ENCODE data around the gene HRG. TPM values are rescaled to one million over a fixed set of nuclear protein-coding genes. Genes with fewer than 3 reads are reported as not detected.
"Not testable (repeated sequence)": the region's sequence is repeated elsewhere in the genome, so short reads cannot be mapped to it uniquely, and the experiment has no call there.

Gene HRG
- total and polyA plus RNA-seq, 2 experiments from 2014 or later: not detected

DNA sequence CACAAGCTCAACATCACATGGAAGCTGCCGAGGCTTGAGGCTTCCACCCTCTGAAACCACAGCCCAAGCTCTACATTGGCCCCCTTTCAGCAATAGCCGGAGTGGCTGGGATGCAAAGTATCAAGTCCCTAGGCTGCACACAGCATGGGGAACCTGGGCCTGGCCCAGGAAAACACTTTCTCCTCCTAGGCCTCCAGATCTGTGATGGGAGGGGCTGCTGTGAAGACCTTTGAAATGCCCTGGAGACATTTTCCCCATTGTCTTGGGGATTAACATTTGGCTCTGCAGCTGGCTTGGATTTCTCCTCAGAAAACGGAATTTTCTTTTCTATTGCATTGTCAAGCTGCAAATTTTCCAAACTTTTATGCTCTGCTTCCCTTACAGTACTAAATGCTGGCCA, 18.2 kb downstream of the HRG start:
- Histone ChIP-seq H3K4me3 (no peak overlapping the region), H3K27ac (no peak overlapping the region), H3K9me3 (ENCODE audit: low read depth) (no peaks in the 10 kb centered on the region), H3K27me3 (no peaks in the 10 kb centered on the region), H3K4me1 (ENCODE audit: low read depth) (no peaks in the 10 kb centered on the region), H3K36me3 (no peaks in the 10 kb centered on the region)
- no peak for DNase-seq (ENCODE audit: low read depth in 1 of 2, low spot score in 1 of 2)
- TF ChIP-seq, protein P1, sequence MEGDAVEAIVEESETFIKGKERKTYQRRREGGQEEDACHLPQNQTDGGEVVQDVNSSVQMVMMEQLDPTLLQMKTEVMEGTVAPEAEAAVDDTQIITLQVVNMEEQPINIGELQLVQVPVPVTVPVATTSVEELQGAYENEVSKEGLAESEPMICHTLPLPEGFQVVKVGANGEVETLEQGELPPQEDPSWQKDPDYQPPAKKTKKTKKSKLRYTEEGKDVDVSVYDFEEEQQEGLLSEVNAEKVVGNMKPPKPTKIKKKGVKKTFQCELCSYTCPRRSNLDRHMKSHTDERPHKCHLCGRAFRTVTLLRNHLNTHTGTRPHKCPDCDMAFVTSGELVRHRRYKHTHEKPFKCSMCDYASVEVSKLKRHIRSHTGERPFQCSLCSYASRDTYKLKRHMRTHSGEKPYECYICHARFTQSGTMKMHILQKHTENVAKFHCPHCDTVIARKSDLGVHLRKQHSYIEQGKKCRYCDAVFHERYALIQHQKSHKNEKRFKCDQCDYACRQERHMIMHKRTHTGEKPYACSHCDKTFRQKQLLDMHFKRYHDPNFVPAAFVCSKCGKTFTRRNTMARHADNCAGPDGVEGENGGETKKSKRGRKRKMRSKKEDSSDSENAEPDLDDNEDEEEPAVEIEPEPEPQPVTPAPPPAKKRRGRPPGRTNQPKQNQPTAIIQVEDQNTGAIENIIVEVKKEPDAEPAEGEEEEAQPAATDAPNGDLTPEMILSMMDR (IDR thresholded peaks at IDR 0.05; ENCODE audit: low read depth, low read length): no peak

DNA sequence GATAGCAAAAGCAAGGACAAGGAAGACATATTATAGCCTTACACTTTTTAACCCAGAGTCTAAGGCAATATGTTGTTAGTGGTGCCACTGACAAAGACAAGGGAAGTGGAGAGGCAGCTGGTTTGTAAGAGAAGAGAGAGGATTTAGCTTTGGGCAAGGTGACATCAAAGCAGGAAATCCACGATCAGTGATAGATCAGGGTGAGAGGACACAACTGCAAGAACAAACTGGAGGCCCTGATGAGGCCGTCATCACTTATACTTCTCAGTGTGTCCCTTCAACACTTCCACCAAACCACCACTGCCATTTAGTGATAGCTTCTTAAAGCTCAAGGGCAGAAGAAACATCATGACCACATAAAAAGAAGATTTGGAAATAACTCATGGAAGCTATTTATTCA, 20.7 kb downstream of the HRG start:
- not testable (repeated sequence) for H3K27ac ChIP-seq; H3K27me3 ChIP-seq; H3K4me1 ChIP-seq (ENCODE audit: low read depth); H3K4me3 ChIP-seq; H3K36me3 ChIP-seq; DNase-seq (ENCODE audit: low read depth in 1 of 2, low spot score in 1 of 2); H3K9me3 ChIP-seq (ENCODE audit: low read depth)

DNA sequence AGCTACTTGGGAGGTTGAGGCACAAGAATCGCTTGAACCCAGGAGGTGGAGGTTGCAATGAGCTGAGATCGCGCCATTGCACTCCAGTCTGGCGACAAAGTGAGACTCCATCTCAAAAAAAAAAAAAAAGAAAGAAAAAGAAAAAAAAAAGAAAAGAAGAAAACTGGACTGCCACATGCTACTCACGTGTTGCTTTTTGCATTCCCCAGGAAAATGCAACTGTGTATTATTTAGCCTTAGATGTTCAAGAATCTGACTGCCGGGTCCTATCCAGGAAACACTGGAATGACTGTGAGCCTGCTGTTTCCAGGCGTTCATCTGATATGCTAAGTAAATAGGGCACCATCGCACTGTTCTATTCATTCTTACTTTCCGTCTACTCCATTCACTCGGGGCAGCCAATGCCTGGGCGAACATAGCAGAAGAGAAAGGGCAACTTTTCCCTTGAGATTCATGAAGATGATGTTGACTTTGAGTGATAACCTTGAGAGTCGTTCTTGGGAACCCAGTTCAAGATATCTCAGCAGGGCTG, 21.4 kb downstream of the HRG start:
- no peak for DNase-seq (ENCODE audit: low read depth in 1 of 2, low spot score in 1 of 2)
- Histone ChIP-seq H3K9me3 (ENCODE audit: low read depth) (no peaks in the 10 kb centered on the region), H3K36me3 (no peaks in the 10 kb centered on the region), H3K4me1 (ENCODE audit: low read depth) (no peaks in the 10 kb centered on the region), H3K4me3 (no peak overlapping the region), H3K27ac (no peak overlapping the region), H3K27me3 (no peaks in the 10 kb centered on the region)
- TF ChIP-seq, protein P1 (IDR thresholded peaks at IDR 0.05; ENCODE audit: low read depth, low read length): no peak

DNA sequence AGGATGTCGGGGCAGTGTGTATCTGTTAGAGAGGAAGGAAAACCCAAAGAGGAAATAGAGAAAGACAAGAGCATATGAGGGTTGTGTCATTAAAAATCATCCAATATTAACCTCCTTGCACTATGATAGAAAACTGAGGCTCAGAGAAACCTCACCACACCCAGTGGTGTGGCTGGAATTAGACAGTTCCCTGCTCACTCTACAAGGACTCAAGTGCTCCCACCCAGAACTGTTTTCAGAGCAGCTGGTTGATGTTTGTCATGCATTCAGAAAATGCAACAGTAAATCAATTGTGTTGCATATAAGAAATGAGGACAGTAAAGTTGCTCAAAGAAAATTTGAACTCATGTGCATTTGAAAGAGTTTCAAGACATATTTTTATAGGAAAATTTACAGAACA, 24.5 kb downstream of the HRG start:
- H3K4me3 ChIP-seq; H3K36me3 ChIP-seq; H3K27ac ChIP-seq; H3K4me1 ChIP-seq (ENCODE audit: low read depth); H3K9me3 ChIP-seq (ENCODE audit: low read depth); H3K27me3 ChIP-seq; DNase-seq (ENCODE audit: low read depth in 1 of 2, low spot score in 1 of 2): not testable (repeated sequence)

DNA sequence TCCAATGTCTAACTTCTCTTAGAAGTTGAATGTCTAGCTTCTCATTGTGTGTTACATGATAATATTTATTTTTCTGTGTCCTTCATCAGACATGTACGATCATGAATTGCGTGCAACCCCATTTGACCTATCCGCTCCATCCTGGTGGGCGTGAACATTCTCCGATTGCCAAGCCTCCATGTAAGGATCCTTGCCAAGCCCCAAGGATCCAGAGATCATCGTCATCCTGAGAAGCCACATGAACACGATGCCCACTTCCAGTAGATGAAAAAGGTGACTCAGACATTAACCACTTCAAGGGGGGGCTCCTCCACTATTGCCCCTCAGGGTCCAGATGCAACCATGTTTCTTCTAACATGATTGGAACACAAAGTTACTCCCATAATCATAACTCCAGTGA, 25.9 kb downstream of the HRG start:
- Histone ChIP-seq H3K4me1 (ENCODE audit: low read depth) (no peaks in the 10 kb centered on the region), H3K4me3 (no peak overlapping the region), H3K9me3 (ENCODE audit: low read depth) (no peaks in the 10 kb centered on the region), H3K27ac (no peak overlapping the region), H3K36me3 (no peaks in the 10 kb centered on the region), H3K27me3 (no peaks in the 10 kb centered on the region)
- TF ChIP-seq, protein P1 (IDR thresholded peaks at IDR 0.05; ENCODE audit: low read depth, low read length): no peak
- DNase-seq (ENCODE audit: low read depth in 1 of 2, low spot score in 1 of 2): no peak

DNA sequence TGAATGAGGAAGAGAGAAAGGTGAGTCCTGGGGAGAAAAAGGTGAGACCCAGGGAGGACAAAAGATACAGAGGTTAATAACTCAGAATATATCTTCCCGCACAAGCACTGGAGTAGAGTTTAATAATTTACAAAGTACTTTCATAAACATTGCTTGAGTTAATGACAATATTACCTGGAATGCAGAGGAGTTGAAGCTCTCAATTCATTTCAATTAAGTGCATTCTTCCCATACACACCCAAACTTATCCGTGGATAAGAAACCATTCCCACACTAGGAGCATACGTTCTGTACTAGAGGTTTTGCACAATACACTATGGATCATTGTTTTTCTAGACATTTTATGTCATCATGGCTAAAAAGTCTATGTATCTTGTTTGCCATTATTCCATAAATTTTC, 28.0 kb downstream of the HRG start:
- H3K4me1 ChIP-seq (ENCODE audit: low read depth): peaks cover 5% of the 10 kb centered on the region

More for the DNA sequence above, 28.0 kb downstream of the HRG start:
- Histone ChIP-seq H3K36me3 (no peaks in the 10 kb centered on the region), H3K4me3 (no peak overlapping the region), H3K27me3 (no peaks in the 10 kb centered on the region), H3K9me3 (ENCODE audit: low read depth) (no peaks in the 10 kb centered on the region), H3K27ac (no peak overlapping the region)
- no peak for DNase-seq (ENCODE audit: low read depth in 1 of 2, low spot score in 1 of 2)
- TF ChIP-seq, protein P1 (IDR thresholded peaks at IDR 0.05; ENCODE audit: low read depth, low read length): no peak
